ENCODE results near the gene RIPK1. TPM values are rescaled to one million over a fixed set of nuclear protein-coding genes. Genes with fewer than 3 reads are reported as not detected.

The RIPK1 gene
- total and polyA plus RNA-seq, 9 of the 15 experiments (the other 6 are each of a cell fraction or from before 2014, with no cell fraction given) = 3.8 to 24.9 (median 17.7) TPM

DNA sequence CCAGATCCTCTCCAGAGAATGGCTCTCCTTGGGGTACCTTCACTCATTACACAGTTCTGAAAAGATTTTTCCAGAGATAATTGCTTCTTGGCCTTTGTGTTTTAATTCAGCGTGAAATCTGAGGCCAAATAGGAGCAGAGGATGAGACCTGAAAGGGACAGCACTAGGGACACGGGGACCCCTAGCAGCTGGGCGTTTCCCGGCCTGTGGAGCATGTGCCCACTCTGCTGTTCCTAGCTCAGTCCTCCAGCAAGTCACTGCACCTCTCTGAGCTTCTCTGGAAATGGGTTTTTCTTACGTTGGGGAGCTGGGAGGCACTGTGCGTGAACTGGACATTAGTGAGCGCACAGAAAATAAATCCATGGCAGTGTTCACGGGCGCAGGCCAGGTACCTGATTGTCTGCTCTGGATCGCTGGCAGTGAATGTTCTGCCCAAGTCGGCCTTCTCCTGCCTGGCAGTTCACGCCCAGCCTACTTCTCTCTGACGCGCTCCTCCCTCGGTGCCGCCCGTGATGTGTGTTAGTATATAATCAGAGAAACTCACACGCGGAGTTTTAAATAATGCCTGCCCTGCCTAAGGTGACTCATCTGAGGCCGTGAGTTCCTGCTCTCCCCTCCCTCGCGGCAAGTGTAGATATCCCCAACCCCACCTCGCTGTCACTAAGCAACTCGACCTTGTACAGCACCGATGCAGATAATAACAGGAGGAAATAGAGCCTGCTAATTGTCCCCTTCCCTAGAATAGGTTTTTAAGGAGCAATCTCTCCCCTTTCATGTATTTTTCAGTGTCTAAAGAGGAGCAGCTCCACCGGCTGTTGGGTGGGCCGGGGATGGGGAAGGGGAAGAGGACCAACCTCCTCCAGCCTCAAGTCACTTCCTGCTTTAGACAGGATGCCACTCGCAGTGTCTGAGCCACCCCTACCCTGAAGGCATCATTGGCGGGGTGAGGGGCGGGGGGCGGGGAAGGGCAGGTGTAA, 91.8 kb downstream of the RIPK1 start (continued):
- TF ChIP-seq ZFX (CRISPR knock-in tag; IDR thresholded peaks at IDR 0.05) (peak; percentile 60), PHF8 (IDR thresholded peaks at IDR 0.05; ENCODE audit: borderline replicate concordance, low read length) (no peak; the same call in 1 of the 2 replicates), PHF21A (IDR thresholded peaks at IDR 0.05; ENCODE audit: borderline replicate concordance, low read depth) (peak; percentile 43; the same call in 1 of the 2 replicates), KLF10 (CRISPR knock-in tag; IDR thresholded peaks at IDR 0.05) (no peak), HMGXB4 (CRISPR knock-in tag; IDR thresholded peaks at IDR 0.05) (no peak), TCFL5 (CRISPR knock-in tag; conservative IDR thresholded peaks at IDR 0.05) (no peak), CBFA2T2 (conservative IDR thresholded peaks at IDR 0.05) (no peak; the same call in 1 of the 2 replicates), THAP12 (CRISPR knock-in tag; IDR thresholded peaks at IDR 0.05) (peak; percentile 85), ZNF668 (CRISPR knock-in tag; IDR thresholded peaks at IDR 0.05) (no peak), TAF9B (IDR thresholded peaks at IDR 0.05; ENCODE audit: partially characterized antibody) (peak; percentile 31), ID3 (CRISPR knock-in tag; IDR thresholded peaks at IDR 0.05) (no peak), ID3 (tag; IDR thresholded peaks at IDR 0.05) (no peak), ZNF274 (IDR thresholded peaks at IDR 0.05; ENCODE audit: borderline replicate concordance, low read depth, low read length) (no peak), ELF4 (CRISPR knock-in tag; IDR thresholded peaks at IDR 0.05) (no peak), POLR3G (IDR thresholded peaks at IDR 0.05; ENCODE audit: extremely low read depth, insufficient read length, insufficient replicate concordance) (no peak), ZSCAN29 (IDR thresholded peaks at IDR 0.05) (no peak), NR2F6 (CRISPR knock-in tag; IDR thresholded peaks at IDR 0.05) (no peak), CHD1 (IDR thresholded peaks at IDR 0.05; ENCODE audit: low read length) (no peak), CEBPB (tag; IDR thresholded peaks at IDR 0.05) (no peak), TAF15 (IDR thresholded peaks at IDR 0.05; ENCODE audit: low read depth, low read length) (no peak), LARP7 (IDR thresholded peaks at IDR 0.05) (no peak)
- TF ChIP-seq, protein P1, sequence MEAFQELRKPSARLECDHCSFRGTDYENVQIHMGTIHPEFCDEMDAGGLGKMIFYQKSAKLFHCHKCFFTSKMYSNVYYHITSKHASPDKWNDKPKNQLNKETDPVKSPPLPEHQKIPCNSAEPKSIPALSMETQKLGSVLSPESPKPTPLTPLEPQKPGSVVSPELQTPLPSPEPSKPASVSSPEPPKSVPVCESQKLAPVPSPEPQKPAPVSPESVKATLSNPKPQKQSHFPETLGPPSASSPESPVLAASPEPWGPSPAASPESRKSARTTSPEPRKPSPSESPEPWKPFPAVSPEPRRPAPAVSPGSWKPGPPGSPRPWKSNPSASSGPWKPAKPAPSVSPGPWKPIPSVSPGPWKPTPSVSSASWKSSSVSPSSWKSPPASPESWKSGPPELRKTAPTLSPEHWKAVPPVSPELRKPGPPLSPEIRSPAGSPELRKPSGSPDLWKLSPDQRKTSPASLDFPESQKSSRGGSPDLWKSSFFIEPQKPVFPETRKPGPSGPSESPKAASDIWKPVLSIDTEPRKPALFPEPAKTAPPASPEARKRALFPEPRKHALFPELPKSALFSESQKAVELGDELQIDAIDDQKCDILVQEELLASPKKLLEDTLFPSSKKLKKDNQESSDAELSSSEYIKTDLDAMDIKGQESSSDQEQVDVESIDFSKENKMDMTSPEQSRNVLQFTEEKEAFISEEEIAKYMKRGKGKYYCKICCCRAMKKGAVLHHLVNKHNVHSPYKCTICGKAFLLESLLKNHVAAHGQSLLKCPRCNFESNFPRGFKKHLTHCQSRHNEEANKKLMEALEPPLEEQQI (IDR thresholded peaks at IDR 0.05) = no peak
